Activated T-cell treated with anti-CD3 and anti-CD28 coated beads, Interleukin-2, amount 50 U/mL, for 48 hours (primary cell): Measurements from ENCODE around the gene EIF2AK2.

ENCODE experiments used
- DNase-seq, 2 experiments: peaks; one replicate each; pipeline ENCODE4 v3.0.0-alpha.2; 2020

Gene EIF2AK2

GRCh38 chr2:37168217-37168981 is 11.6 kb upstream of the EIF2AK2 start:
- peak; percentile 26 to 30 for DNase-seq

- DNase-seq: no peak
Observed at GRCh38 chr2:37167636-37168180, 10.9 kb upstream of the EIF2AK2 start.

GRCh38 chr2:37164757-37165156 is 8.0 kb upstream of the EIF2AK2 start:
- DNase-seq: no peak

GRCh38 chr2:37156071-37156856 is 516 bp downstream of the EIF2AK2 start:
- peak; percentile 58 to 62 for DNase-seq

GRCh38 chr2:37154785-37155184 is 2.0 kb downstream of the EIF2AK2 start:
- DNase-seq: no peak

- DNase-seq: no peak
Observed at GRCh38 chr2:37153224-37153623, 3.6 kb downstream of the EIF2AK2 start.

GRCh38 chr2:37149626-37150322 is 7.0 kb downstream of the EIF2AK2 start:
- no peak for DNase-seq

- DNase-seq: no peak
Observed at GRCh38 chr2:37148325-37148724, 8.5 kb downstream of the EIF2AK2 start.

- no peak for DNase-seq
Observed at GRCh38 chr2:37146062-37146461, 10.7 kb downstream of the EIF2AK2 start.

GRCh38 chr2:37143974-37144373 is 12.8 kb downstream of the EIF2AK2 start:
- no peak for DNase-seq

GRCh38 chr2:37142546-37142945 is 14.2 kb downstream of the EIF2AK2 start:
- no peak for DNase-seq

- DNase-seq: no peak
Observed at GRCh38 chr2:37132914-37133313, 23.9 kb downstream of the EIF2AK2 start.

GRCh38 chr2:37125416-37125815 is 31.4 kb downstream of the EIF2AK2 start:
- no peak for DNase-seq

GRCh38 chr2:37119157-37119556 is 37.6 kb downstream of the EIF2AK2 start:
- no peak for DNase-seq

GRCh38 chr2:37117566-37117965 is 39.2 kb downstream of the EIF2AK2 start:
- no peak for DNase-seq

GRCh38 chr2:37111958-37112357 is 44.8 kb downstream of the EIF2AK2 start:
- no peak for DNase-seq

- DNase-seq: no peak
Observed at GRCh38 chr2:37110306-37111212, 46.2 kb downstream of the EIF2AK2 start.

- no peak for DNase-seq
Observed at GRCh38 chr2:37109523-37109922, 47.3 kb downstream of the EIF2AK2 start.

- no peak for DNase-seq
Observed at GRCh38 chr2:37105150-37105549, 51.6 kb downstream of the EIF2AK2 start.

GRCh38 chr2:37104178-37104577 is 52.6 kb downstream of the EIF2AK2 start:
- DNase-seq: no peak

GRCh38 chr2:37102588-37102987 is 54.2 kb downstream of the EIF2AK2 start:
- DNase-seq: no peak

GRCh38 chr2:37100054-37100453 is 56.7 kb downstream of the EIF2AK2 start:
- DNase-seq: no peak
